T-cell (primary cell): ENCODE data around the gene LRRC32. TPM values are rescaled to one million over a fixed set of nuclear protein-coding genes. Genes with fewer than 3 reads are reported as not detected.

Source experiments
- ATAC-seq, 4 experiments: fragments of 200-7000 bp in 3 of 4; fragments of 150-1000 bp in 1 of 4; cut with Tn5 transposase; replicated peaks in 1 of 4; 1 replicate in 3 of 4; 2 replicates in 1 of 4; pipeline ENCODE4 v1.10.0; 2021; ENCODE audit warnings: moderate library complexity in 3 of 4, mild to moderate bottlenecking in 2 of 4, moderate number of reproducible peaks in 1 of 4
- CTCF ChIA-PET, 2 donors: fragments of 300-600 bp; sonication (Branson Sonifier 250); formaldehyde crosslinking; loops; one replicate each; lab custom pipeline; 2022; ENCODE audit warnings: antibody characterized with exemption in 2 of 2; lab: Charles Lee
- POLR2A ChIA-PET, 2 donors: fragments of 300-600 bp; sonication (Branson Sonifier 250); formaldehyde crosslinking; loops; one replicate each; lab custom pipeline; 2022; ENCODE audit warnings: antibody characterized with exemption in 2 of 2; lab: Charles Lee
- DNase-seq, 35 experiments: peaks; one replicate each; pipeline versions ENCODE4 v3.0.0 to v3.0.0-alpha.2; 2013 to 2023
- H3K27ac ChIP-seq: one replicate; pipeline ENCODE4 v1.5.1; 2013; ENCODE audit warnings: low read length
- H3K27me3 ChIP-seq, 2 experiments: replicated peaks in 1 of 2; 1 replicate in 1 of 2; 2 replicates in 1 of 2; pipeline versions ENCODE4 v1.6.1 to v1.7.0; 2013; ENCODE audit warnings: low read length in 1 of 2, mixed read lengths in 1 of 2; ENCODE audit not compliant: control insufficient read depth in 2 of 2, insufficient read depth in 2 of 2; ENCODE audit errors: extremely low read depth in 1 of 2
- H3K36me3 ChIP-seq, 2 donors: 1 replicate in 1 of 2; 2 replicates in 1 of 2; pipeline versions ENCODE4 v1.6.1 to v1.7.0; 2013; ENCODE audit warnings: low read length in 1 of 2; ENCODE audit not compliant: control insufficient read depth in 2 of 2, insufficient read depth in 1 of 2; ENCODE audit errors: extremely low read depth in 1 of 2
- H3K4me1 ChIP-seq, 2 experiments: 1 replicate in 1 of 2; 2 replicates in 1 of 2; pipeline versions ENCODE4 v1.6.1 to v1.7.0; 2013; ENCODE audit warnings: low read length in 2 of 2, mixed read lengths in 1 of 2; ENCODE audit not compliant: insufficient read depth in 2 of 2, control insufficient read depth in 1 of 2; ENCODE audit errors: extremely low read depth in 1 of 2
- H3K4me3 ChIP-seq, 2 donors: 1 replicate in 1 of 2; 2 replicates in 1 of 2; pipeline versions ENCODE4 v1.5.1 to v1.7.0; 2013; ENCODE audit warnings: mild to moderate bottlenecking in 2 of 2, low read length in 1 of 2, moderate library complexity in 1 of 2; ENCODE audit not compliant: control insufficient read depth in 1 of 2; ENCODE audit errors: extremely low read depth in 1 of 2
- H3K9me3 ChIP-seq: 2 replicates; pipeline ENCODE4 v1.7.0; 2013
- H3K27ac Mint-ChIP-seq, 2 donors: one replicate each; pipeline ENCODE4 v1.8.0; 2020 to 2021; ENCODE audit warnings: mild to moderate bottlenecking in 2 of 2, mixed read lengths in 2 of 2
- H3K27me3 Mint-ChIP-seq, 2 donors: one replicate each; pipeline ENCODE4 v1.8.0; 2021 to 2022; ENCODE audit warnings: mixed read lengths in 2 of 2
- H3K36me3 Mint-ChIP-seq: one replicate; pipeline ENCODE4 v1.8.0; 2021; ENCODE audit warnings: mixed read lengths
- H3K4me1 Mint-ChIP-seq, 3 donors: one replicate each; pipeline ENCODE4 v1.8.0; 2020 to 2022; ENCODE audit warnings: mixed read lengths in 3 of 3, mild to moderate bottlenecking in 1 of 3
- H3K4me3 Mint-ChIP-seq, 3 donors: one replicate each; pipeline ENCODE4 v1.8.0; 2020 to 2022; ENCODE audit warnings: mild to moderate bottlenecking in 3 of 3, mixed read lengths in 3 of 3, moderate library complexity in 3 of 3
- H3K9me3 Mint-ChIP-seq, 3 donors: one replicate each; pipeline ENCODE4 v1.8.0; 2020 to 2022; ENCODE audit warnings: mixed read lengths in 3 of 3
- WGBS: methylation state at CpG from one replicate; pipeline ENCODE4 v1.1.5; 2013; ENCODE audit warnings: missing lambda C conversion rate; ENCODE audit not compliant: insufficient coverage; 5-methylcytosine and 5-hydroxymethylcytosine counted together
- total RNA-seq, 35 experiments: library from RNA in 6 of 35; stranded (reverse) in 6 of 35; fragments of 120-200 nt in 1 of 35; gene quantifications; one replicate each; pipeline versions ENCODE4 v1.2.1 to v1.2.4 and lab custom pipeline; 2013 to 2026

The LRRC32 gene
- total RNA-seq, 5 donors from 2014 or later (not counting 1 experiment from before 2014, with no cell fraction given) = 0.77 to 3.6 (median 2.2) TPM

DNA sequence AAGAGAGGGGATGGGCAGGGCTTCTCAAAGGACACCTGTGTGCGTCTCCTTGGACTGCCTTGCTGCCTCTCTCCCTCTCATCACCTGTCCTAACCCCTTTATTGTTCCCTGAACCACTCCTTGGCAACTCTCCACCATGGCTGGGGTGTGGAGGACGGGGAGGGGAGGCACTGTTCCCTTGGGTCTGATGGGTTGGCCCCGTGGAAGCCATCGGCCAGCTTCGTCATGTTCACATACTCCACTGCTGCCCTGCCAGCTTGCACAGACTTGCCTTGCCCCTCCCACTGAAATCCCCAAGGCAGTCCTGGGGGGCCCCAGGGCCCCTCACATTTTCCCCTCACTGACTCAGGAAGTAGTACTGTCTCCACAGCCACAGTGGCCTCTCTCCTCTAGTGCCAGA is 36.1 kb upstream of the LRRC32 start:
- Mint-ChIP-seq H3K27ac (no peak overlapping the region), H3K4me1 (no peaks in the 10 kb centered on the region), H3K4me3 (no peak overlapping the region), H3K9me3 (peaks cover 0 to 10% (median 6%) of the 10 kb centered on the region in 3 donors), H3K36me3 (no peaks in the 10 kb centered on the region), H3K27me3 (peaks cover 4 to 6% of the 10 kb centered on the region in 2 donors)
- Histone ChIP-seq H3K4me1 (no peaks in the 10 kb centered on the region), H3K9me3 (no peaks in the 10 kb centered on the region), H3K27me3 (peaks cover 0 to 21% of the 10 kb centered on the region in 2 experiments), H3K27ac (no peak overlapping the region), H3K4me3 (no peak overlapping the region), H3K36me3 (no peaks in the 10 kb centered on the region)
- ChIA-PET CTCF (no interaction called here), POLR2A (interaction anchor here in 1 of 2 donors (0.6 kb wide), 1 partner anchor 669 kb away, joined by 6 read pairs; no protein-coding TSS in a partner anchor)
- DNase-seq = no peak
- ATAC-seq = no peak
- WGBS = no CpG with 5 or more reads among the region's 5 CpGs

DNA sequence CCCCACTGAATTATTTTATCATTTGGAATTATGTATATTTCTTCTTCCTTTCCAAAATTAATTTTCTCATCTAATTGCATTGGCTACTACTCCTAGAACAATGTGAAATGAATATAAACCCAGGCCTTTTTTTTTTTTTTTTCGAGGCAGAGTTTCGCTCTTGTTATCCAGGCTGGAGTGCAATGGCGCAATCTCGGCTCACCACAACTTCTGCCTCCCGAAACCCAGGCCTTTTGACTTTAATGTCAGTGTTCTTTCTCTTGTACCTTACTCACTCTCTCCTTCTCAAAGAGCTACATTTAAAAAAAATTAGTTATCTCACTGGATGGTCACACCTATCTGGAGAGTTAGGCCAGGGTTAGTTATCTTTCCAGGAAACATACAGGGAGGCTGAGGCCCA is 35.3 kb upstream of the LRRC32 start:
- no peak overlapping the region for H3K27ac ChIP-seq

DNA sequence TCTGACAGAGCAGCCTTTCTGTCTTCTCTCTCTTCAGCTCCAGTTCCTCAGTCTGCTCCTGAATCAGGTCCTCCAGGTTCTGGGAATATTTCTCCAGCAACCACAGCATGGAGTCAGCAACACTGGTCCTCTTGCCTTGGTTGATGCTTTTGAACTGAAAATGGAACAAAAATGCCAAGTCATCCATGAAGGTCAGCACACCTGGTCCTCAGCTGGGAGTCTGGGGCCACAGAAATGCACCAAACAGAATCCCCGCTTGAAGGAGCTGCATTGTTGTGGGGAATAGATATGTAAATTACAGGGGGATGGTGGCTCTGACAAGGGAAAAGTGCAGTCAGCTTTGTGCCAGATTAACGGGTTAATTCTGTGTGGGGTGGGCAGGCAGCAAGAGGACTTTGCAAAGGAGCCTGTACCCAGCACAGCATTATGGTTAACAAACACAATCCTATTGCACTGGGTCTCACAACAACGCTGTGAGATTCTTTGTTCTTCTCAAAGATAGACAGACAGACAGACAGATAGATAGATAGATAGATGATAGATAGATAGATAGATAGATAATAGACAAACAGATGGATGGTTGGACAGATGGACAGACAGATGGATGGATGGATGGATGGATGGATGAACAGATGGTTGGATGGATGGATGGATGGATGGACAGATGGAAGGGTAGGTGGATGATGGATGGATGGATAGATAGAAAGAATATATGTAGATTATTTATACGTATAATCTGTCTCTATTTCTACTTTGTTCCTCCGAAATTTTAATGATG is 33.8 kb upstream of the LRRC32 start:
- peaks cover 0 to 10% (median 6%) of the 10 kb centered on the region in 3 donors for H3K9me3 Mint-ChIP-seq
- ChIA-PET CTCF (no interaction called here), POLR2A (no interaction called here)
- Histone ChIP-seq H3K9me3 (no peaks in the 10 kb centered on the region), H3K27me3 (peaks cover 0 to 19% of the 10 kb centered on the region in 2 experiments), H3K4me3 (no peak overlapping the region), H3K27ac (no peak overlapping the region), H3K36me3 (no peaks in the 10 kb centered on the region), H3K4me1 (no peaks in the 10 kb centered on the region)
- no peak overlapping the region for H3K27ac Mint-ChIP-seq
- H3K27me3 Mint-ChIP-seq = peaks cover 4 to 10% of the 10 kb centered on the region in 2 donors
- ATAC-seq = no peak
- H3K36me3 Mint-ChIP-seq = no peaks in the 10 kb centered on the region
- WGBS = 69% methylated on average over 2 of the region's 5 CpGs
- H3K4me3 Mint-ChIP-seq = no peak overlapping the region
- no peak for DNase-seq
- H3K4me1 Mint-ChIP-seq = no peaks in the 10 kb centered on the region

More for the DNA sequence above, 35.3 kb upstream of the LRRC32 start:
- Mint-ChIP-seq H3K27ac (no peak overlapping the region), H3K36me3 (no peaks in the 10 kb centered on the region), H3K27me3 (peaks cover 4 to 8% of the 10 kb centered on the region in 2 donors), H3K4me1 (no peaks in the 10 kb centered on the region), H3K4me3 (no peak overlapping the region), H3K9me3 (peaks cover 0 to 10% (median 6%) of the 10 kb centered on the region in 3 donors)
- no peaks in the 10 kb centered on the region for H3K4me1 ChIP-seq
- H3K4me3 ChIP-seq = no peak overlapping the region
- H3K9me3 ChIP-seq = no peaks in the 10 kb centered on the region
- peaks cover 0 to 21% of the 10 kb centered on the region in 2 experiments for H3K27me3 ChIP-seq
- ChIA-PET POLR2A (interaction anchor here in 1 of 2 donors (0.7 kb wide), 1 partner anchor 642 kb away, joined by 5 read pairs; no protein-coding TSS in a partner anchor), CTCF (no interaction called here)
- DNase-seq (no peak), ATAC-seq (no peak)
- no CpG with 5 or more reads among the region's 5 CpGs for WGBS
- no peaks in the 10 kb centered on the region for H3K36me3 ChIP-seq

DNA sequence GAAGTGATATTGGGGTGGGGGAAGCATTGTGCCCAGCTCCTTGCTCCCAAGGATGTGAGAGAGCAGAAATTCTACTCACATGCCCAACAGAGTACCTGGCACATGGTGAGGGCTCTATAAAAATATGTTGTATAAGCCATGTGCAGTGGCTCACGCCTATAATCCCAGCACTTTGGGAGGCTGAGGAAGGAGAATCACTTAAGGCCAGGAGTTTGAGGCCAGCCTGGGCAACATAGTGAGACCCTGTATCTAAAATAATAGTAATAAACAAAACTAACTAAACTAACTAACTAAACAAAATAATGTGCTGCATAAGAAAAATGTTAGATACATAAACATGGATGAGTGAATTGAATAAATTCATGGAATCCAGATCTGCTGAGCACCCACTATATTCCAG is 33.2 kb upstream of the LRRC32 start:
- no peak for DNase-seq
- Mint-ChIP-seq H3K27ac (no peak overlapping the region), H3K36me3 (no peaks in the 10 kb centered on the region), H3K4me3 (no peak overlapping the region), H3K4me1 (no peaks in the 10 kb centered on the region), H3K9me3 (peaks cover 0 to 10% (median 6%) of the 10 kb centered on the region in 3 donors), H3K27me3 (peaks cover 4 to 10% of the 10 kb centered on the region in 2 donors)
- Histone ChIP-seq H3K9me3 (no peaks in the 10 kb centered on the region), H3K27me3 (peaks cover 0 to 19% of the 10 kb centered on the region in 2 experiments), H3K27ac (no peak overlapping the region), H3K36me3 (no peaks in the 10 kb centered on the region), H3K4me3 (no peak overlapping the region), H3K4me1 (no peaks in the 10 kb centered on the region)
- WGBS = no CpG with 5 or more reads among the region's 1 CpG
- ATAC-seq = no peak
- CTCF ChIA-PET = no interaction called here
- POLR2A ChIA-PET = no interaction called here

DNA sequence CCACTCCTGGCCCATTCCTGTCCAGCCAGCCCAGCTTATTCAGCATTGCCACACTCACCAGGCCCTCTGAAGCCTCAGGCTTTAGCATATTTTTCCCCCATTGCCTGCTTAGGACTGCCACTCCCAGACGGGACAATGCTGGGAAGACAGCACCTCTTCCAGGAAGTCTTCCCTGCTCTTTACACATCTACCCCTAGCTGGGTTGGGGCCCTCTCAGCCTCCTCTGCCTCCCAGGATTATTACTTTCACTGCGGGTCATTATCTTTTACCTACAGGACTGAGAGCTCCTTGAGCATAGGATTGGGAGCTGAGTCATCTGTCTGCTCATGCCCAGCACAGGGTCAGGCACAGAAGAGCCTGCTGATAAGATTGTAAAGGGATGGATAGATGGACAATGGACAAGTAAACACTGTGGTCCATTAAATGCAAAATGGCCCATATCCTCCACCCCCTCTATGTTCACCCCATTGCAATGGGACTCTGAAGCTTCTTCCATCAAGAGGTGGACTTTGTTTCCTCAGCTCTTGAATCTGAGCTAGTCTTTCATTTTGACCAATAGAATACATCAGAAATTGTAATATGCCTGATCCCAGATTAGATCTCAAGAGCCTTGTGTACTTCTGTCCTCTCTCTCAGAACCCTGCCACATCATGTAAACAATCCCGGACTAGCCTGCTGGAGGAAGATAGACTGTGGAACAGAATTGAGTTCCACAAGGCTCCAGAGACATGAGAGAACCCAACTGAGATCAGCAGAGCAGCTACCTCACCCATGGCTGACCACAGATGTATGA is 32.0 kb upstream of the LRRC32 start:
- H3K9me3 Mint-ChIP-seq = peaks cover 0 to 10% (median 6%) of the 10 kb centered on the region in 3 donors
- H3K27ac Mint-ChIP-seq = no peak overlapping the region
- no peak overlapping the region for H3K27ac ChIP-seq
- peaks cover 4 to 6% of the 10 kb centered on the region in 2 donors for H3K27me3 Mint-ChIP-seq
- ATAC-seq = no peak
- H3K9me3 ChIP-seq = no peaks in the 10 kb centered on the region
- peaks cover 0 to 24% of the 10 kb centered on the region in 2 experiments for H3K27me3 ChIP-seq
- H3K4me3 ChIP-seq = no peak overlapping the region
- no peaks in the 10 kb centered on the region for H3K36me3 Mint-ChIP-seq
- CTCF ChIA-PET = no interaction called here
- H3K4me1 Mint-ChIP-seq = no peaks in the 10 kb centered on the region
- H3K36me3 ChIP-seq = no peaks in the 10 kb centered on the region
- WGBS = 86% methylated on average over 1 of the region's 3 CpGs
- H3K4me3 Mint-ChIP-seq = no peak overlapping the region
- POLR2A ChIA-PET = no interaction called here
- no peaks in the 10 kb centered on the region for H3K4me1 ChIP-seq
- no peak for DNase-seq

DNA sequence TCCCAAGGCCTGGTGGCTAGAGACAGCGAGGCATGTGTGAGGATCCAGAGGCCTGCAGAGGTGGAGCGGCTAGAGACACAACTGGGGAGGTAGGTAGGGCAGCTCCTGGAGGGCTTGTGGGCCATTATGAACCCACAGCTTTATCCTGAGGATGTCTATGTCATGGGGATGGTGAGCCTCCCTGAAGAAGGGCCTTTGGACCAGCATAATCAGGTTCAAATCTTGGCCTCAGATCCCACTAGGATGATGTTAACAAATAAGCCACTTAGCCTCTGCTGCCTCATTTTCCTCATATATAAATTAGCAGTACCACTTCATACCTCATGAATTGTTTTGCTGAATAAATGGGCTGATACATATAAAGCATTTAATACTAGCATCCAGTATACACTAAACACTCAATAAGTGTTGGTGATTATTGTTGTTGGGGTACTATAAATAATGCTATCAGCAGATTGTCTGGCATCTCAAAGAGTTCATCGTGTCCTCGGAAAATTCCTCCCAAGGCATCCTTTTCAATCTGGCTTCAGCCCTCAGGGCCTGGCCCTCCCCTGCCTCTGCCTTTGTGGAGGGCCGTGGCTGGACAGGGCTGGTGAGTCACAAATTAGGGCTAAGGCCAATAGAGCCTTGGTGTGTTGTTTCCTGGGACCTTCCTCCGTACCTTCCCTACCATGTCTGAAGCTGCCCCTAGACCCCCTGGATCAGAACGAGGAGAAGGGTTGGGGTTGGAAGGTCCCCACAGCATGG is 30.9 kb upstream of the LRRC32 start:
- H3K27ac Mint-ChIP-seq = no peak overlapping the region
- no peaks in the 10 kb centered on the region for H3K4me1 Mint-ChIP-seq
- H3K9me3 Mint-ChIP-seq = peaks cover 0 to 10% (median 6%) of the 10 kb centered on the region in 3 donors
- ChIA-PET CTCF (no interaction called here), POLR2A (no interaction called here)
- Histone ChIP-seq H3K4me1 (no peaks in the 10 kb centered on the region), H3K27me3 (peaks cover 0 to 26% of the 10 kb centered on the region in 2 experiments), H3K4me3 (no peak overlapping the region), H3K9me3 (no peaks in the 10 kb centered on the region), H3K36me3 (no peaks in the 10 kb centered on the region), H3K27ac (no peak overlapping the region)
- peaks cover 4 to 6% of the 10 kb centered on the region in 2 donors for H3K27me3 Mint-ChIP-seq
- WGBS = 76% methylated on average over 2 of the region's 7 CpGs
- no peak overlapping the region for H3K4me3 Mint-ChIP-seq
- H3K36me3 Mint-ChIP-seq = no peaks in the 10 kb centered on the region
- no peak for ATAC-seq
- no peak for DNase-seq
